Measurements from ENCODE around the gene DMGDH. TPM values are rescaled to one million over a fixed set of nuclear protein-coding genes. Genes with fewer than 3 reads are reported as not detected.

The DMGDH gene
- total RNA-seq, 3 donors from 2014 or later = 1.5 to 12.5 (median 2.9) TPM

DNA sequence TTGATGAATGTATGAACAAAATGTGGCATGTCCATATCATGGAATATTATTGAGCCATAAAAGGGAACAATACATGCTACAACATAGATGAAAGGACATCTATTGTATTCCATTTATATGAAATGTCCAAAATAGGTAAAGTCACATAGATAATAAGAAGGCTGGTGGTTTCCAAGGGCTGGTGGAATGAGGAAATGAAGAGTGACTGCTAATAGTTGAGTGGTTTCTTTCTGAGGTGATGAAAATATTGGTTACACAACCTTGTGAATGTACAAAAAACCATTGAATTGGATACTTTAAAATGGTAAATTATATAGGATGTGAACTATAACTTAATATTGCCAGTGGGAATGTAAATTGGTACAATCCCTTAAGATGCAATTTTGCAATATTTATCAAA lies 89.6 kb downstream of the DMGDH start:
- Histone ChIP-seq H3K9me3 (no peaks in the 10 kb centered on the region), H3K4me3 (no peak overlapping the region), H3K27me3 (no peaks in the 10 kb centered on the region), H3K4me1 (no peaks in the 10 kb centered on the region), H3K27ac (no peak overlapping the region), H3K36me3 (no peaks in the 10 kb centered on the region)
- intact Hi-C loops (cut with DNase I; ENCODE audit: low total_unique reads) = no loop called here
- no peak for TF ChIP-seq CTCF (IDR thresholded peaks at IDR 0.05)
- TF ChIP-seq POLR2A (IDR thresholded peaks at IDR 0.05) = no peak
- TF ChIP-seq POLR2AphosphoS5 (IDR thresholded peaks at IDR 0.05) = no peak
- DNase-seq (ENCODE audit: low spot score in 2 of 2) = no peak

GRCh38 chr5:78979117-78979742 lies 90.2 kb downstream of the DMGDH start:
- no peaks in the 10 kb centered on the region for H3K27me3 ChIP-seq
- intact Hi-C loops (cut with DNase I; ENCODE audit: low total_unique reads) = no loop called here
- TF ChIP-seq CTCF (IDR thresholded peaks at IDR 0.05) (no peak), POLR2A (IDR thresholded peaks at IDR 0.05) (no peak), POLR2AphosphoS5 (IDR thresholded peaks at IDR 0.05) (no peak)
- H3K27ac ChIP-seq = no peak overlapping the region
- H3K4me3 ChIP-seq = no peak overlapping the region
- H3K9me3 ChIP-seq = no peaks in the 10 kb centered on the region
- no peak for DNase-seq (ENCODE audit: low spot score in 2 of 2)
- H3K36me3 ChIP-seq = no peaks in the 10 kb centered on the region
- no peaks in the 10 kb centered on the region for H3K4me1 ChIP-seq

- intact Hi-C loops (cut with DNase I; ENCODE audit: low total_unique reads) = no loop called here
Measured at GRCh38 chr5:78975035-78975434, 94.4 kb downstream of the DMGDH start.

DNA sequence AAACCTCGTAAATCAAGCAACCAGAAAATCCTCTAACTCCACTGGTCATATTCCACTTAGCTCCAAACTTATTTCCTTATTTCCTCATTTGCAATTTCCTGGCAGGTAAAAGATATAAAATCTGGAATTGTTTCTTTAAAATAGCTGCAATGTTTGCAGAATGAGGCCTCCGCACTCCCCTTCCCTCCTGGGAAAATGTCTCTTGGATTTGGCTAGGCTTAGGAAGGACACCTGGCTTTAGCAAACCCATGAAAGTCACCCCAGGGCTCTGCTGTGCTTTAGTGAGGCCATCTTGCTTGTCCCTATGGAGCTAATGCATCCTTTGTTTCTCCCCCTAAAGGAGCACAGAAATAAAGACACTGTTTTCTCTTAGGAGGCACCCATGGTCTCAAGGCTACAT lies 94.9 kb downstream of the DMGDH start:
- Histone ChIP-seq H3K27ac (no peak overlapping the region), H3K4me1 (no peaks in the 10 kb centered on the region), H3K27me3 (no peaks in the 10 kb centered on the region), H3K9me3 (no peaks in the 10 kb centered on the region), H3K36me3 (no peaks in the 10 kb centered on the region), H3K4me3 (no peak overlapping the region)
- DNase-seq (ENCODE audit: low spot score in 2 of 2) = no peak
- no peak for TF ChIP-seq CTCF (IDR thresholded peaks at IDR 0.05)
- intact Hi-C loops (cut with DNase I; ENCODE audit: low total_unique reads) = no loop called here

More at GRCh38 chr5:78975035-78975434, 94.4 kb downstream of the DMGDH start:
- DNase-seq (ENCODE audit: low spot score in 2 of 2) = no peak
- no peak for TF ChIP-seq POLR2A (IDR thresholded peaks at IDR 0.05)
- TF ChIP-seq CTCF (IDR thresholded peaks at IDR 0.05) = no peak
- TF ChIP-seq POLR2AphosphoS5 (IDR thresholded peaks at IDR 0.05) = no peak
- H3K27ac ChIP-seq = no peak overlapping the region
- H3K9me3 ChIP-seq = no peaks in the 10 kb centered on the region
- H3K4me1 ChIP-seq = no peaks in the 10 kb centered on the region
- no peak overlapping the region for H3K4me3 ChIP-seq
- no peaks in the 10 kb centered on the region for H3K27me3 ChIP-seq
- no peaks in the 10 kb centered on the region for H3K36me3 ChIP-seq

DNA sequence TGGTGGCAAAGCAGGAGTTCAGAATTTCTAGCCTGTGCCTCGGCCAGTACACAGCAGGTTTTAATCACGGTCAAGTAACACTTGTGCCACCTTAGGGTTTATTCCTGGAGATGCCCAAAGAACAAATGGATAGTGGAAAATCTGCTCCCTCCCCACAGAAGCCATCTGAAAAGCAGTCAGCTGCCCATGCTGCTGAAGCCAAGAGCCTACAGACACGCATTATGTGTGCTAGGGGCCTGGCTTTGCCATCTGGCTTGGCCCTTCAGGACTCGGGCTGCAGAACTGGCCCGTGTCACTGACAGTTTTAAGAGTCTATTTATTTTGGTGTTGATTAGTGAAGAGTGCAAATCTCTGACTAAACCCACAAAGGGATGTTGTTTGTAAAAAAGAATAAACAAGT lies 95.5 kb downstream of the DMGDH start:
- no peak for TF ChIP-seq POLR2A (IDR thresholded peaks at IDR 0.05)
- no peak for TF ChIP-seq CTCF (IDR thresholded peaks at IDR 0.05)
- no peak for TF ChIP-seq POLR2AphosphoS5 (IDR thresholded peaks at IDR 0.05)
- H3K27me3 ChIP-seq = no peaks in the 10 kb centered on the region
- no peaks in the 10 kb centered on the region for H3K9me3 ChIP-seq
- no peak for DNase-seq (ENCODE audit: low spot score in 2 of 2)
- no peak overlapping the region for H3K4me3 ChIP-seq
- H3K36me3 ChIP-seq = no peaks in the 10 kb centered on the region
- intact Hi-C loops (cut with DNase I; ENCODE audit: low total_unique reads) = no loop called here
- no peak overlapping the region for H3K27ac ChIP-seq
- H3K4me1 ChIP-seq = no peaks in the 10 kb centered on the region
